NCI-H2227 treated with DMSO at 0.1 percent for 48 hours (cell line): ENCODE measurements around the gene NCOA6.

Experiments
- DNase-seq: peaks from one replicate; lab custom pipeline; 2025; lab: John Stamatoyannopoulos, UW

Gene NCOA6

GRCh38 chr20:34825530-34826362 lies at the start of gene NCOA6:
TSS of gene NCOA6 (minus strand) at chr20:34825651. CDS start at chr20:34782355, 43,296 bp downstream.
- DNase-seq, result peak; percentile 72

- DNase-seq, result peak; percentile 76
Measured at GRCh38 chr20:34874094-34874654, 48.7 kb upstream of the NCOA6 start.

- no peak for DNase-seq
Measured at GRCh38 chr20:34873583-34874093, 48.2 kb upstream of the NCOA6 start.

GRCh38 chr20:34872622-34873224 lies 47.3 kb upstream of the NCOA6 start, which contains the start of gene GGT7:
TSS of gene GGT7 (minus strand) at chr20:34872856. CDS start at chr20:34872815, 41 bp downstream.
- peak; percentile 85 for DNase-seq

- no peak for DNase-seq
Measured at GRCh38 chr20:34871966-34872621, 46.6 kb upstream of the NCOA6 start.

GRCh38 chr20:34871320-34871926 lies 46.0 kb upstream of the NCOA6 start:
- no peak for DNase-seq

GRCh38 chr20:34864216-34864615 lies 38.8 kb upstream of the NCOA6 start:
- DNase-seq, result no peak

- no peak for DNase-seq
Measured at GRCh38 chr20:34863421-34863965, 38.0 kb upstream of the NCOA6 start.

GRCh38 chr20:34862724-34863123 lies 37.3 kb upstream of the NCOA6 start:
- no peak for DNase-seq

GRCh38 chr20:34861386-34862084 lies 36.1 kb upstream of the NCOA6 start:
- no peak for DNase-seq

GRCh38 chr20:34859826-34860545 lies 34.5 kb upstream of the NCOA6 start:
- DNase-seq, result no peak

GRCh38 chr20:34859367-34859766 lies 33.9 kb upstream of the NCOA6 start:
- no peak for DNase-seq

- DNase-seq, result no peak
Measured at GRCh38 chr20:34852298-34852697, 26.8 kb upstream of the NCOA6 start.

GRCh38 chr20:34850969-34851368 lies 25.5 kb upstream of the NCOA6 start:
- DNase-seq, result no peak

GRCh38 chr20:34849778-34850177 lies 24.3 kb upstream of the NCOA6 start:
- DNase-seq, result no peak

GRCh38 chr20:34848597-34848996 lies 23.1 kb upstream of the NCOA6 start:
- DNase-seq, result no peak

GRCh38 chr20:34843421-34843820 lies 18.0 kb upstream of the NCOA6 start:
- DNase-seq, result no peak

GRCh38 chr20:34842143-34842542 lies 16.7 kb upstream of the NCOA6 start:
- DNase-seq, result no peak

- peak; percentile 65 for DNase-seq
Measured at GRCh38 chr20:34834459-34834893, 9.0 kb upstream of the NCOA6 start.

- DNase-seq, result no peak
Measured at GRCh38 chr20:34831936-34832335, 6.5 kb upstream of the NCOA6 start.
